Fibroblast of skin of right biceps (primary cell): ENCODE measurements around the gene SLC36A3.
"Not testable (repeated sequence)": the region's sequence is repeated elsewhere in the genome, so short reads cannot be mapped to it uniquely, and the experiment has no call there.

ENCODE experiments used
- DNase-seq: peaks from one replicate; pipeline ENCODE4 v3.0.0-alpha.2; 2013

The SLC36A3 gene

DNA sequence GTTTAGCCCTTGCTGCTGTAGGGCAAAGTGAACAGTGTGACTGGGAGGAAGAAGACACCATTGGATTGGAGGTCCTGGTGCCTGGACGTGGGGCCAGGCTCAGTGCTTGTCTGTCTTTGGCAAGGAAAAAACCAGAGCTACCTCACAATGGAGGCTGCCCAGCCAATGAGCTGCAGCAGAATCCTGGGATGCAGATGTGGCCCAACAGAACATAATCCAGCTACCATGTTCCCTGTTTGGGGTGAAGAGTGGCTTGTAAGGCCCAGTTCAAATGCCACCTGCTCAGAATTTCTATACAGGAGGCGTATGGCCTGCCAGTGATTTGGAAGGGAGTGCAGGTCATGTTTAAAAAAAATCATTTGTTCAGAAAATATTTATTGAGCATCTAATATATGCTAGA, at the start of gene SLC36A3:
SLC36A3 (minus strand) TSS at position 101 of the 400 bp plus-strand sequence. CDS start 412 bp downstream, outside the sequence.
- no peak for DNase-seq

DNA sequence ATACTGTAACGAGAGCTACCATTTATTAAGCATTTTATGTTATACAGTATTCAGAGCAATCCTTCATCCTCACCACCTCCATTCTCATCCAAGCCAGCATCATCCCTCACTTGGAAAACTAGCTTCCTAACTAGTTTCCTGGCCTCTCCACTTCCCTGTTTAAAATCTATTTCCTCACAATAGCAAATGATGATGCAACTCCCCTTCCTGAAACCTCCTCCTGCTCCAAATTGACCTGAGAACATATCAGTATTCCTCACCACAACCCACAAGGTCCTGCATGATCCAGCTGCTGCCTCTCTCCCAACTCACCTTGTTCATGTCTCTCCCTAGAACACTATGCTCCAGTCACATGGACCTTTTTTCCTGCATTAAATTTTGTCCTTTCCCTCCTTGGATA, 48.1 kb upstream of the SLC36A3 start:
- no peak for DNase-seq

DNA sequence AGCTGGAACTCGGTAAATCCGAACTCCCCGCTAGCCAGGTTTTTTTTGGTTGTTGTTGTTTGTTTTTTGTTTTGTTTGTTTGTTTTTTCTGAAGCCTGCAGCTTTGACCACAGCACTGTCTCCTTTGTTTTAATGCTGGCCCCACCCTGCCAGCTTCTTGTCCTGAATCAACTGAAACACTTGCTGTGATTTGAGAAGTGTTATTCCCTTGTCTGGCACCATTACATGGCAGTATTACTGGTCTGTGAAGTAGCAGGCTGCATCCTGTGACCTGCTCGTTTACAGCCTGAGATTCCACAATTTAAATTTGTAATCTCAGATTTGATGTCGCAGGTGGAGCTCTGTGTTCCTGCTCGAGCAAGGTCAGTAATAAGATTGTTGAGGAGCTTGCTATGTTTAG, 45.2 kb upstream of the SLC36A3 start:
- DNase-seq: no peak

DNA sequence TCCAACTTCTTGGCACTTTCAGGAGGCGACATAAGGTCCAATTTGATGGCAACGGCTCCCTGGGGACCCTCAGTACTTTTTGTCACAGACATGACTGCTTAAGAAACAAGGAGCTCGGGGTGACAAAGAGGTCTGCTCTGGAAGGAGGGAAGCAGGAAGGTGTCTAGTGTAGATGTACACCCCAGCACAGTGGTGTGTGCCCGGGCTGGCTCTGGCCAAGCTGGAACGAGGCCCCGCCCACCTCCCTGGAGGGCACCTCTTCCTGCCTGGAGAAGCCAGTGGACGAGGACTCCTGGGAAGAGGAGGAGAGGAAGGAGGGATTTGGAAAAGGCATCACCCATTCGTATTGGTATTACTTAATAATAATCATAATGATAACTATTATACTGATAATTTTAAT, 43.8 kb upstream of the SLC36A3 start, which contains the start of gene SLC36A2:
SLC36A2 (minus strand) TSS at position 191 of the 400 bp plus-strand sequence; CDS start at position 92, 99 bp downstream.
- DNase-seq: no peak

DNA sequence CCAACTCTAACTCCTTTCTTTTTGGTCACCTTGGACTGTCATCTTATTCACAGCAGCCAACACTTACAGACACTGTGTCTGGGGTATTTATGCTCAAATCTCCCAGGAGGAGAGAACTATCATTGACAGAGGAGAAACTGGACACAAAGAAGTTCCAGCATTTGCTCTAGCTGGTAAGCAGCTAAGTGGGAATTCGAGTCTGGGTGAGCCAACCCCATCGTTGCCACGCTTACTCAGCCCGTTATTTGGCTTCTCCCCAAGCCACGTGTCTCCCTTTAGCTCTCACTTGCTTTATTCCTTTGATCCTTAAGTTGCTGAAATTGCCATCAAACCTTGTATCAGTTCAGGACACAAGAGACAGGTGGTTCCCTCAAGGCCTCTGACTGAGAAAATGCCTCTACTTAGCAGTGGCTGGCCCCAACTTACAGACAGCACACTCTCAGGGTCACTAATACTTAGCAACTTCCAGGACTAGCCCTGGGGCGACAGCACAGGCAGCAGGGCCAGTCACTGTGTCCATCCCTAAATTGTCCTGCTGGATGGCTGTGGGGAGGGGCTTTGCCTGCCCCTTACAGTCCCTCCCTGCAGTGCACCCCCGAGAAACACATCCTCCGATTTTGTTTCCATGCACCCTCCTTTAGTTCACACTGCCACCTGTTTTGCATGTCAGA, 42.4 kb upstream of the SLC36A3 start:
- DNase-seq: peak; percentile 15

DNA sequence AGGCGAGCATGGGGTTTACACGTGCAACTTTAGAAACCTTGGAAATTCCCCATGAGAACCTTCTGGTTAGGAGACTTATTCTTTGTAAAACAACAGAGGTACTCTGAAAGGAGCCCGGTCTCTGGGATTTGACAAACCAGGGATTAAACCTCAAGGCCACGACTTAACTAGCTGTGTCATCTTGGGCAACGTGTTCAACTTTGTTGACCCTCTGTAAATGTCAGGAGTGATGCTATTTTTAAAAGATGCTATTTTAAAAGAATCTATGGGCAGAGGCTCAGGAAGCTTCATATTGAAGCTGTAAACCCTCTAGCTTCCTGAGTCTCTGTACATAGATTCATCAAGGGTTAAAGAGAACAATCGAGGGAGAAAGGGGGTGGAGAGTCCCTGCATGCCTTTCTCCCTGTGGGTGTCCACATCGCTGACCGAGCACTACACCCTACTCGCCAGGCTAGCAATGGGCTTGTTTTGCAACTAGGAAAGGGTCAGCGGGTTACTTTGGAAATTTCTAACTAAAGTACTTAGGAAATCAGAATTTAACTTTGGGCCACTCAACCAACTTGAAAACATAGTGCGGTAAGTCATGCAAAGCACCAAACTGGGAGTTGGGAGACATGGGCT, 41.7 kb upstream of the SLC36A3 start:
- no peak for DNase-seq

DNA sequence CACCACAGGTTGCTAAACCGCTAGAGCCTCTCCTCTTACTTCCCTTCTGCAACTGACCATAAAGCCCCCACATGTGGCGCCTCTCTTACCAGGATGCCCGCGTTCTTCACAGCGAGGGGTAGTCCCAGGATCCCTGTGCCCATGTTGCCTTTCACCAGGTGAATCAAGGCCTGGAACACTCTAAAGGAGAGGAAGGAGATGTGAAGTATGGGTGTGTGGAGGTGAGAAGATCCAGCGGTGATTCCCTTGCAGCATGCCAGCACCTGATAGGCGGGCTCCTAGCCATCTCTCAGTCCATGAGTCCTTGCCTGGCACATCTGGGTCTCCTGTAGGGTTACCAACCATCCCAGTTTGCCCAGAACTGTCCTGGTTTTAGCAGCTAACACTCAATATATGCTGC, 40.5 kb upstream of the SLC36A3 start:
- DNase-seq: no peak

DNA sequence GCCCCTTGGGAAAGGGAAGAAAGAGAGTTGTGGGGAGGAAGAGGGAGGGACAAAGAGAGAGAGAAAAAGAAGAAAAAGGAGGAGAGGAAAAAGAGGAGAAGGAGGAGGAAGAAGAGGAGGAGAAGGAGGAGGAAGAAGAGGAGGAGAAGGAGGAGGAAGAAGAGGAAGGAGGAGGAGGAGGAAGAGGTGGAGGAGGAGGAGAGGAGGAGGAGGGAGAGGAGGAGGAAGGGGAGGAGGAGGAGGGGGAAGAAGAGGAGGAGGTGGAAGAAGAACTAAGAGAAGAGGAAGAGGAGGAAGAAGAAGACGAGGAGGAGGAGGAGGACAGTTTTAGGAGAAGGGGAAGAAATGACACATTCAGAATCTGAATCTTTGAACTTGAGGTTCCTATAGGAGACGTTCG, 36.4 kb upstream of the SLC36A3 start:
- DNase-seq: no peak

DNA sequence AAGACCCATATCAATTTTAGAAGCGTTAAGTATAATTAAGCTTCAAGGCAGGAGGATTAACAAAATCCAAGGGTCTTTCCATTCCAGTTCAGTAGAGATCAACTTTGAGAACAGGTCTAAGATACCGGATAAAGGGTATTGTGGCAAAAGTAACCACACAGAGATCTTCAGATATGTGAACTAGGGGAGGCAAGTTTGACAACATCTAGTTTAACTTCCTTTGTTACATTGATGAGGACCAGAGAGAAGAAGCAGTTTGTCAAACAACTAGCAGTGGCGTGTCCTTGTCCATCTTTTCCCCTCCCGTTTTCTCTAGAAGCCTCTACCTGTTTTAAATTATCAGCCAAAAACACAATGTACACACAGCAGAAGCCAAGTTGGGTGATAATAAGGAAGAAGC, 35.2 kb upstream of the SLC36A3 start:
- no peak for DNase-seq

DNA sequence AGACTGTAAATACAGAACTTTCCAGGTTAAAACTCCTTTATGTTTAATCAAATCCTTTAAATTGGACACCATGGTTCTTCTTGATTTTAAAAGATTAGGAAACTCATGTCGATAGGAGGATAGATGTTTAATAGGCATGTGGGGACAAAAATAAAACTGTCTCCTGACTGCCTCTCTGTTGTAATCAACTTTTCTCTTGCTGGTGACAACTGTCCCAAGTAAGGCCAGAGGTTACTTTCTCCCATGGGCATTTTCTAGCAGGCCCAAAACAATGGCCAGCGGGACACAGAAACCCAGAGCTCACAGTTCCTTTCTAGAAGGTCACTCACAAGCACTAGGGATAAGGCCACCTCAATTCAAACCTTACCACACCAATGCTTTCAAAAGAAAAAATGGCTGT, 29.3 kb upstream of the SLC36A3 start:
- DNase-seq: no peak

DNA sequence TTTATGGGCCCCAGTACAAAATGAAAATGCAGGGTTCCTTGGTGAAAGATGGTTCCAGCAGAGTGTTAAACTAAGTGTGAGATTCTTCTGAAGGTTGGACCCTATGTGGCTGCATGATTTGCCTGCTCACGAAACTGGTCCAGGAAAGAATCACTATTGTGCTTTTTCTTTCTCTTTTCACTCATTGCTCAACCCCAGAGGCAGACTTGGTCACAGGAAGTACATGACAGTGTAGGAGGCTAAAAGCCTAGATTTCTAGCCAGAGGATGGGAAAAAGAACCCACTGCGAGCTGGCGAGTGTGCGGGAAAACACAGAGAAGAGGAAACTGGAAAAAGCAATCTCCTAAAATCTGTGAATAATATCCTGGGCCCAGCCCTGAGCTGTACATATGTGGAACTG, 25.2 kb upstream of the SLC36A3 start:
- DNase-seq: no peak

DNA sequence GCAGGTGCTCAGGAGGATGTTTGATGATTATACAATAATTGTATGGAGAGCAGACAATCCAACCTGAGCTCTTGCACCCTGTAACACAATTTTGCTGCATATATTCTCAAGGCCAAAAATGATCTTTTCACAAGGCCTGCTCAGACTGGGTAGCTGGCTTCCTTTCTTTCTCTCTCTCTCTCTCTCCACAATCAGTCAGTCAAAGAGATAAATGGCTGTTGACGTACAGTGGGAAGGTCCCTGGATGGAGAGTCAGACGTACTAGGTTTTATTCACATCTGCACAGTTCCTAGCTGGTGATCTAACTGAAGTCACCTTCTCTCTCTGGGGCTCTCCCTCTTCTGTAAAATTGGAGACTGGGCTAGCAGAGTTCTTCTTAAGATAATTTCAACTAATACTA, 24.0 kb upstream of the SLC36A3 start:
- no peak for DNase-seq

DNA sequence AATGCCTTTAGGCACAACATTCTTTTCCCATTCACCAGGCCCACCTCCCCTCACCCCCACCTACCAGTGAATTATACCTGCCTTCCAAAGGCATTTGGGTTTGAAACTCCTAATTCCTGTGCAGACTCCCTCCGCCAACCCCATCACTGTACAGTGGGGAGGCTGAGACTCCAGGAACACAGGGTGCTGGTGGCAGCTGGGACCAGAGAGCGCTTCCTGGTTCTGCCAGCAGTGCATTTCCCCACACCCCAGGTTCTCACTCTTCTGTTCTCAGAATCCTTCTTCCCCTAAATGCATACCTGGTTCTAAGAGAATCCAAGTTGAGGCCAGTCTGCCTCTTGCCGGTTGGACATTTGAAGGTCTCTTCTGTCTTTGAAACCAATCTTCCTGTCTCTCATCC, 22.7 kb upstream of the SLC36A3 start:
- no peak for DNase-seq

DNA sequence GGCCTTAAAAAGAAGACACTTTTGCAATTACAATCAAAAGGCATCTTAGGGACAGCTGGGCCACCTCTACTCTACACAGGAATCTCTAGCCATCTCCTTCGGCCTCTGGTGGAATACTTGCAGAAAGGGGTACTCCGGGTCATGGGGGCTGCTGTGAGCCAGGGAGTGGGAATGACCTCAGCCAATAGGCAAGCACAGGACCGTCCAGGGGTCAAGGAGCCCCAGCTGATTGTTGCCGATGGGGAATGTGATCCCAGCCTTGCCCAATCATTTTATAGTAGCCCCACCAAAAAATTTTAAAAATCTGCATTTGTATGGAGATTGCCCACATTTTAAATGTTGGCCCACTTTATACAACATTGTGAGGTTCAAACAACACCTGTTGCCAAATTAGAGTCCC, 16.9 kb upstream of the SLC36A3 start:
- DNase-seq: no peak

DNA sequence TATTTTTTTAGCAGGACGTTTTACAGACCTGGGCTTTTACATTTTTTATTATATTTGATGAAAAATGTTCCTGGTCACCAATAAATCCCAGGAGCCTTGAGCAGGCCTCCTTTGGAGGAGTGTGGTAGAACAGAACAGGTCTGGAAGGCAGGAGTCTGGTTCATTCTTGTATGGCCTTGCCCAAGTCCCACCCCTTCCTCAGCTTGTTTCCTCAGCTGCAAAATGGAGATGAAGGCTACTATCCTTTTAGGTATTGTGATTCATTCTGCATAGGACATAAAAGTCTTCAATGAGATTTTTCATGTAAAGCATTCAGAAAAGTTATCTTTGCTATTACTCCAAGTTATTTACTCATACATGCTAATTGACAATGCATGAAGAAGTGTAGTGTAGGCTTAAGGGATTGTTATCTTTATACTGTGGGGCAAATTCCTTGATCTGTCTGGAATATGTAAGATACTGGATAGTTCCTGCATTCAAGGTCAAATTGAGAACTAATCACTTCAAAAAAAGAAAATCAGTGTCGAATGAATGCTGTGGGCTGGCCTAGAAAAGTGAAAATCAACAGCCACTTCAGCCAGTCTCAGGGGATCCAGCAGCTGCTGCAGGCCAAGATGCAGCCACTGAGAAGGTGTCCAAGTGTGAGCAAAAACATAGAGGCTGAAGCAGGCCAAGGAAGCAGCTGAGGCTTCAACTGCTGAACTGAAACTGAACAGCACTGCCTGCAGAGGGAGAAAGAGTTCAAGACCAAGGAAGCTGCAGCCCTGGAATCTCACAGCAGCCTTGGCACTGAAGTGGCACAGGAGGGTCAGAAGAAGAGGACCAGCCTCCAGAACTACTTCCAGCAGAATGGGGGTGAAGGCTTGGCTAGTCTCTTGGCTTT, 15.5 kb upstream of the SLC36A3 start:
- DNase-seq: no peak

DNA sequence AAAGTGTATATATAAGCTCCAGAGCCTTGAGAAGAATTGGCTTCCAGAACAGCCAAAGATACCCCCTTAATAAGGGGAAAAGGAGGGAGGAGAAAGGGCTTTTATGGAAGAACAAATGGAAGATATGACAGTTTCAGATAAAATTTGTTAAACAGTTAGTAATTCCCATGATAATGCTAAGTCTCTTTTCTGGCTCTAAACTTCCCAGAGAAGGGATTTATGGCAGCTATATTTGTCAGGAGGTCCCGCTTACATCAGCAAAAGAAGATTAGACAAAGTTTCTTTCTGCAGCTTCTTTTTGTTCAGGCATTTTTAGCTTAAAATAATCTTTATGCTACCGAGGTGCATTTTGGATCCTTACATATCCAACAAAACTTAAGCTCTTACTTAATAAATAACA, 14.3 kb upstream of the SLC36A3 start:
- DNase-seq: no peak

DNA sequence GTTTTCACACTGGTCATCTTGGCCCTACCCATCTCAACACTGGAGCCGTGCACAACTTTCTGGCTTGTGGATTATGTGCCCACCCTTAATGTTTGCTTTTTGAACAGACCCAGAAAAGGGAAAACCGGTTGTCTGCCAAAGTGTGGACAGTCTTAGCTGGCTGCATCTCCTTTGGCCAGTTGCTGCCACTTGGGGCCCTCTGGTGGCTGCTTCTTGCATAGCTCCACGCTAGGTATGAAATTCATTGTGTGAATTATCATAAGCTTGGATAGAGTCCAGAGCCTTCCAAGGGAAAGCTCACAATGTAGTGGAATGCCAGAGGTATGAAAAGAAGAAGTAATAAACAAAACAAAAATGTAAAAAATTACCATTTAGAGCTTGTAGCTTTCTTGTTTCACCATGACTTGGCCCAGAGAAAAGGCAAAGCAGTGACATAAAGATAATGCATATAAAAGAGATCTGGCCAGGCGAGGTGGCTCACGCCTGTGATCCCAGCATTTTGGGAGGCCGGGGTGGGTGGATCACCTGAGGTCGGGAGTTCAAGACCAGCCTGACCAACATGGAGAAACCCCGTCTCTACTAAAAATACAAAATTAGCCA, 12.5 kb upstream of the SLC36A3 start:
- DNase-seq: peak; percentile 54

DNA sequence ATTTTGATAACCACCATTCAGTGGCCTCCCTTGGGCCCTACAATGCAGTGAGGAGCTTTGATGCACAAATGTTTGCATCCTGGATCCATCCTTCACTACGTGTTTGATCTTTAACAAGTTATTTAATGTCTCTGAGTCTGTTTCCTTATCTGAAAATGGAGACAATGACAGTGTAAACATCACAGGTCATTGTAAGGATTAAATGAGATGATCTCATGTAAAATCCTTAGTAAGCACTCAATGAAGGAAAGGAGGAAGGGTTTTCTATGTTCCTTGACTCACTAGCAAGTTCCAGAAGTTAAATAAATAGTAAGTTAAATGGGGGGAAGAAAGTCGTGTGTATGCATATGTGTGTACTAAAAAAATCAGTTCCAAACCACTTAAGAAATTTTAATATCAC, 9.8 kb upstream of the SLC36A3 start:
- no peak for DNase-seq

DNA sequence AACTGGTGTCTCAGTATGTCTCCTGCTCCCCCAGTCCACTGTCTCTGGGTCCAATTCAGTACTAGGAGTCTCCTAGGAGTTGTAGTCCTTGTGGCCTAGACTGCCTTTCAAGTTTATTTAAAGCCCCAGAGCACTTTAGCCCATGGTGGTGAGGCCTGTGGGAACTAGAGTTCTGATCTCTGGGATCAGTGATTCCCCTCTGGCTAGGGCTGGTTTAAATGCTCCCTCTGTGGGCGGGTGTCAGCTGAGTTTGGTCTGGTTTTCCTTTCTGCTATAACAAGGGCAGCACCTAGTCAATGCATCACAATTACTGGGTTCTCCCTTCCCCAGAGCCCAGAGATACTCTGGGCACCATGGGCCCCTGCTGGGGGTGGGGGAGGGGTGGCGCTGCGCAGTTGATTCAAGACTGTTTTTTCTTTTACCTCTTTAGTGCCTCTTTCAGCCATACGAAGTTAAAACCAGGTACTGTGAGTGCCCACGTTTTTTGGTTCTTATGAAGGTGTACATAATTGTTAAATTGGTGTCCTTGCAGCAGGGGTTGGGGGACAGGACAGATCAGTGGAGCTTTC, 9.3 kb upstream of the SLC36A3 start:
- DNase-seq: no peak

DNA sequence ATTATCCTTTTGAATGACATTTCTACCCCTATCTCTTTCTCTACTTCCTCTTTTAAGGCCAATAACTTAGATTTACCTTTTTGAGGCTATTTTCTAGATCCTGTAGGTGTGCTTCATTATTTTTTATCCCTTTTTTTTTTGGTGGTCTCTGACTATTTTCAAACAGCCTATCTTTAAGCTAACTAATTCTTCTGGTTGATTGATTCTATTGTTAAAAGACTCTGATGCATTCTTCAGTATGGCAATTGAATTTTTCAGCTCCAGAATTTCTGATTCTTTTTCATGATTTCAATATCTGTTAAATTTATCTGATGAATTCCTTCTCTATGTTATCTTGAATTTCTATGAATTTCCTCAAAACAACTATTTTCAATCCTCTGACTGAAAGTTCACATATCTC, 7.4 kb upstream of the SLC36A3 start:
- no peak for DNase-seq

DNA sequence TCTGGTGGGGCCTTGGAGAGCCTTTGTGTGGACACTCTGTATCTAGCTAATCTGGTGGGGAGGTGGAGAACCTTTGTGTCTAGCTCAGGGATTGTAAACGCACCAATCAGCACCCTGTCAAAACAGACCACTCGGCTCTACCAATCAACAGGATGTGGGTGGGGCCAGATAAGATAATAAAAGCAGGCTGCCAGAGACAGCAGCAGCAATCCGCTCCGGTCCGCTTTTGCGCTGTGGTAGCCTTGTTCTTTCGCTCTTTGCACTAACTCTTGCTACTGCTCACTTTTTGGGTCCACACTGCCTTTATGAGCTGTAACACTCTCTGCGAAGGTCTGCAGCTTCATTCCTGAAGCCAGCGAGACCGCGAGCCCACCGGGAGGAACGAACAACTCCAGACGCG, 6.3 kb upstream of the SLC36A3 start:
- not testable (repeated sequence) for DNase-seq

DNA sequence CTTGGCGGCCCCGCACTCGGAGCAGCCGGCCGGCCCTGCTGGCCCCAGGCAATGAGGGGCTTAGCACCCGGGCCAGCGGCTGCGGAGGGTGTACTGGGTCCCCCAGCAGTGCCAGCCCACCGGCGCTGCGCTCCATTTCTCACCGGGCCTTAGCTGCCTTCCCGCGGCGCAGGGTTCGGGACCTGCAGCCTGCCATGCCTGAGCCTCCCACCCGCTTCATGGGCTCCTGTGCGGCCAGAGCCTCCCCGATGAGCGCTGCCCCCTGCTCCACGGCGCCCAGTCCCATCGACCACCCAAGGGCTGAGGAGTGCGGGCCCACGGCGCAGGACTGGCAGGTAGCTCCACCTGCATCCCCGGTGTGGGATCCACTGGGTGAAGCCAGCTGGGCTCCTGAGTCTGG, 5.7 kb upstream of the SLC36A3 start:
- not testable (repeated sequence) for DNase-seq
